ENCODE measurements around the gene SKAP1.

DNA sequence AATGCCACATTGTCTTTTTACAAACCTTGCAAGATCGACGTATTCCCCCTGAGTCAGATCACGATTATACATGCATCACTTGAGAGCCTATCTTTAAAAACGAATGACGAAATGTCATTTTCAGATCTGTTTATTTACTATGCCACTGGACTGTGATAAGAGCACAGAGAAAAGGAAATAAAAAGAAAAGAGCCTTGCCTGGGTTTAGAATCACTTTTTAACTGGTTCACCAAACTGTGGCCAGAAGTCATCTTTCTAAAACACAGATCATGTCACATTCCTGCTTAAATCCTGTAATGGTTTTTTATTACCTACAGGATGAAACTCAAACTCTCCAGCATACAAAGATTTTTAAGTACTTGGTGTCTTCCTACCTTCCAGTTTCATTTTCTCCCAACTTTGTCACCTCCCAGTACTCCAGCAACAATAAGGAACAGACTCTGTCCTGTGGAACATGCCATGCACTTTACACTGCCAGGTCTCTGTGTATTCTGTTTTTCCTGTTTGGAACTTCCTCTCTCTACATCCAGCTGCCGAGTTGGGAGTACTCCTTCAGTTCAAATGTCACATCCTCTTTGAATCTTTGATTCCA, 231.0 kb downstream of the SKAP1 start:
- no peak for TF ChIP-seq TCF12 (IDR thresholded peaks at IDR 0.05)
- TF ChIP-seq, protein P1, sequence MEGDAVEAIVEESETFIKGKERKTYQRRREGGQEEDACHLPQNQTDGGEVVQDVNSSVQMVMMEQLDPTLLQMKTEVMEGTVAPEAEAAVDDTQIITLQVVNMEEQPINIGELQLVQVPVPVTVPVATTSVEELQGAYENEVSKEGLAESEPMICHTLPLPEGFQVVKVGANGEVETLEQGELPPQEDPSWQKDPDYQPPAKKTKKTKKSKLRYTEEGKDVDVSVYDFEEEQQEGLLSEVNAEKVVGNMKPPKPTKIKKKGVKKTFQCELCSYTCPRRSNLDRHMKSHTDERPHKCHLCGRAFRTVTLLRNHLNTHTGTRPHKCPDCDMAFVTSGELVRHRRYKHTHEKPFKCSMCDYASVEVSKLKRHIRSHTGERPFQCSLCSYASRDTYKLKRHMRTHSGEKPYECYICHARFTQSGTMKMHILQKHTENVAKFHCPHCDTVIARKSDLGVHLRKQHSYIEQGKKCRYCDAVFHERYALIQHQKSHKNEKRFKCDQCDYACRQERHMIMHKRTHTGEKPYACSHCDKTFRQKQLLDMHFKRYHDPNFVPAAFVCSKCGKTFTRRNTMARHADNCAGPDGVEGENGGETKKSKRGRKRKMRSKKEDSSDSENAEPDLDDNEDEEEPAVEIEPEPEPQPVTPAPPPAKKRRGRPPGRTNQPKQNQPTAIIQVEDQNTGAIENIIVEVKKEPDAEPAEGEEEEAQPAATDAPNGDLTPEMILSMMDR (IDR thresholded peaks at IDR 0.05), result no peak
- TF ChIP-seq SIN3A (IDR thresholded peaks at IDR 0.05; ENCODE audit: borderline replicate concordance, low read depth, low read length), result no peak
- no peak for TF ChIP-seq RFX5 (IDR thresholded peaks at IDR 0.05; ENCODE audit: low read length)
- TF ChIP-seq EP300 (IDR thresholded peaks at IDR 0.05; ENCODE audit: borderline replicate concordance in 1 of 2, low read depth in 1 of 2, low read length in 1 of 2), result no peak
- TF ChIP-seq MEF2A (IDR thresholded peaks at IDR 0.05; ENCODE audit: borderline replicate concordance, low read depth), result no peak
- TF ChIP-seq, protein P2, sequence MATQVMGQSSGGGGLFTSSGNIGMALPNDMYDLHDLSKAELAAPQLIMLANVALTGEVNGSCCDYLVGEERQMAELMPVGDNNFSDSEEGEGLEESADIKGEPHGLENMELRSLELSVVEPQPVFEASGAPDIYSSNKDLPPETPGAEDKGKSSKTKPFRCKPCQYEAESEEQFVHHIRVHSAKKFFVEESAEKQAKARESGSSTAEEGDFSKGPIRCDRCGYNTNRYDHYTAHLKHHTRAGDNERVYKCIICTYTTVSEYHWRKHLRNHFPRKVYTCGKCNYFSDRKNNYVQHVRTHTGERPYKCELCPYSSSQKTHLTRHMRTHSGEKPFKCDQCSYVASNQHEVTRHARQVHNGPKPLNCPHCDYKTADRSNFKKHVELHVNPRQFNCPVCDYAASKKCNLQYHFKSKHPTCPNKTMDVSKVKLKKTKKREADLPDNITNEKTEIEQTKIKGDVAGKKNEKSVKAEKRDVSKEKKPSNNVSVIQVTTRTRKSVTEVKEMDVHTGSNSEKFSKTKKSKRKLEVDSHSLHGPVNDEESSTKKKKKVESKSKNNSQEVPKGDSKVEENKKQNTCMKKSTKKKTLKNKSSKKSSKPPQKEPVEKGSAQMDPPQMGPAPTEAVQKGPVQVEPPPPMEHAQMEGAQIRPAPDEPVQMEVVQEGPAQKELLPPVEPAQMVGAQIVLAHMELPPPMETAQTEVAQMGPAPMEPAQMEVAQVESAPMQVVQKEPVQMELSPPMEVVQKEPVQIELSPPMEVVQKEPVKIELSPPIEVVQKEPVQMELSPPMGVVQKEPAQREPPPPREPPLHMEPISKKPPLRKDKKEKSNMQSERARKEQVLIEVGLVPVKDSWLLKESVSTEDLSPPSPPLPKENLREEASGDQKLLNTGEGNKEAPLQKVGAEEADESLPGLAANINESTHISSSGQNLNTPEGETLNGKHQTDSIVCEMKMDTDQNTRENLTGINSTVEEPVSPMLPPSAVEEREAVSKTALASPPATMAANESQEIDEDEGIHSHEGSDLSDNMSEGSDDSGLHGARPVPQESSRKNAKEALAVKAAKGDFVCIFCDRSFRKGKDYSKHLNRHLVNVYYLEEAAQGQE (IDR thresholded peaks at IDR 0.05; ENCODE audit: low read depth, low read length), result no peak

All from SK-N-SH (cell line).